ENCODE data around the gene UMOD. TPM values are rescaled to one million over a fixed set of nuclear protein-coding genes. Genes with fewer than 3 reads are reported as not detected.

UMOD gene
- total RNA-seq, result not detected in 2 replicates

DNA sequence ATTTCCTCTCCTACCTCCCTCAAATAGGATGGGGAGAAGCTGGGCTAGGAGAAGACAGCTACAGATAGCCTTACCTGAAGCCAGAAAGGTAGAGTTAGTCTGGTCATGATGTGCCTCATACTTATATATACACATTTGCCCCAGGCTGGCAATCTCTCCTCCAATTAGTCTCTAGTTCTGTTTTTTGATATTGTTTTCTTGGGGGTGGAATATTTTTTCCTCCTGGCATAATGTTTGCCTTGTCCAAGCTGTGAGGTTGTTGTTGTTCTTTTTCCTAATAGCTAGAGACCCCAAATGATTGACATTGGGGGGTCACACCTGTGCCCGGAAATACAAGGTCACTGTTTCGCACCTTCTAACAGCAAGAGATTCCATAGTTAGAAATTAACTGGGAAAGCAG is at the start of gene UMOD:
UMOD (minus strand) TSS at position 101 of the 400 bp plus-strand sequence. CDS start 1,978 bp downstream, outside the sequence.
- DNase-seq (ENCODE audit: low read depth in 2 of 2), result no peak

DNA sequence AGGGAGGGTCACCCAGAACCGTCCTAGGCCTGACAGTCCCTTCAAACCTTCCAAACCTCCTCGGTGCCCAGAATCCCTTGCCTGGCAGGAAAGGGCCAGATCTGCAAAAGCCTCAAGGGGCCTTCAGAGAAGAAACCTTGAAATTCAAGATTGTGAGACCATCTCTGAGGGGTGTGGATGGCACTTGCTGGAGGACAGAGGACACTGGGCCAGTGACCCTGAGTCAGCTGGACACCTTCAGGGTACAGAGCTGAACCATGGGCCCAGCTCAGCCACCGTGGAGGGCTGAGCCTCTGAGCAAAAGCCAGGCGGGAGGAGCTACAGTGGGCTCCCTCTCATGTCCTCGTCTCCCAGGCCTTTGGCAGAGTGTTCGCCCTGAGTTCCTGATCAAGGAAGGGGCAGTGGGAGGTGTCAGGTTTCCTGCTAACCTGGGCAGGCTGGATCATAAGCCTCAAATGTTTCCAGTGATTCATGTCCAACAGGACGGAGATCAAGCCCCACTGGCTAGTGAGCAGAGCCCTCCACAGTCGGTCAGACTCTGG is 49.0 kb upstream of the UMOD start:
- DNase-seq (ENCODE audit: low read depth in 2 of 2), result peak in 1 of 2 donors; percentile 18

DNA sequence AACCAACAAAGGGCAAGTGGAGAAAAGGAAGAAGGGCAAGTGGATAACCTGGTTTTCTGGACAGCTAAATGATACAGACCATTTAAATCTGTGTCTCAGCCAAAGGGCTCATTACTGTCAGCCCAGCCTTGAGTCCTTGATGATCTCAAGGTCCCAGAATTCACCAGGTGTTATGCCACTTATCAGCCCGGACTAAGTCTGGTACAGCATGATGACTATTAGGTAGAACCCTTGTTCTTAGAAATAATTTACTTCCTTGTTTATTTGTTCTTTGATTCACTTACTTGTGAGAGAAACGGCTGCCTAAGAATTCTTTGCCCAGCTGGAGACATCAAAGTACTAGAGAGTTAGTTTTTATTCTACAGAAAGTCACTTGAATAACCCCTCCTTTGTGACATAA is 48.6 kb upstream of the UMOD start:
- DNase-seq (ENCODE audit: low read depth in 2 of 2), result no peak

DNA sequence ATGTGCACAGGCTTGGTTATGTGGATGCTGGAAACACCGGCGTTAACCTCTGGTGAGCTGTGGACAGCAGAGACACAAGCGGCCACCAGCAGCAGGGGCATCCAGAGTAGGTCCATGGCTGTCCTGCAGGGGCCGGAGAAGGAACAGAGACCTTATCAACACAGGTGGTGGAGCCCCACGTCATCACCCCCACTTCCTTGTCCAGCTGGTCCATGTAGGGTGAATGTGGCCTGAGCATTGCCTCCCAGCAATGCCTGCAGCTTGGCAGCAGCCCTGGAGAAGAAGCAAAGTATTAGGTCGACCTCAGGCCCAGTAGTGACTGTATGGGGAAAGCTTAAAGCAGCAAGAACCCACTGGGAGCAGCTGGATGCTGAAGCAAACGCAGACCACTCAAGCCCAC is 46.7 kb upstream of the UMOD start:
- no peak for DNase-seq (ENCODE audit: low read depth in 2 of 2)

DNA sequence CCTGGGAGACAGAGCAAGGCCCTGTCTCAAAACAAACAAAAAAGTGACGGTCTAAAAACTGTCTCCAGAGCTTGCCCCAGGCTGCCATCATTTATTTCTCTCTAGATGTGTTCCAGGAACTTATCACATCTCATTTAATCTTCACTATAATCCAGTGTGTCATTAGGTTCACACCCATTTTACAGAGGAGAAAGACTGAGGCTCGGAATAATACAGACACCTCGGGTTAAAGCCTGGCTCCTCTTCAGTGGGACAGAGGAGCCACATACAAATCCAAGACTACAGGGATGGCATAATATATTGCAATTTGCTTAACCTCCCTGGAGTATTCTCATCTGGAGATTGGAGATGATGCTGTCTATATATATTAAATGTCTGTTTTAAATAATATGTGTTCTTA is 46.1 kb upstream of the UMOD start:
- no peak for DNase-seq (ENCODE audit: low read depth in 2 of 2)

DNA sequence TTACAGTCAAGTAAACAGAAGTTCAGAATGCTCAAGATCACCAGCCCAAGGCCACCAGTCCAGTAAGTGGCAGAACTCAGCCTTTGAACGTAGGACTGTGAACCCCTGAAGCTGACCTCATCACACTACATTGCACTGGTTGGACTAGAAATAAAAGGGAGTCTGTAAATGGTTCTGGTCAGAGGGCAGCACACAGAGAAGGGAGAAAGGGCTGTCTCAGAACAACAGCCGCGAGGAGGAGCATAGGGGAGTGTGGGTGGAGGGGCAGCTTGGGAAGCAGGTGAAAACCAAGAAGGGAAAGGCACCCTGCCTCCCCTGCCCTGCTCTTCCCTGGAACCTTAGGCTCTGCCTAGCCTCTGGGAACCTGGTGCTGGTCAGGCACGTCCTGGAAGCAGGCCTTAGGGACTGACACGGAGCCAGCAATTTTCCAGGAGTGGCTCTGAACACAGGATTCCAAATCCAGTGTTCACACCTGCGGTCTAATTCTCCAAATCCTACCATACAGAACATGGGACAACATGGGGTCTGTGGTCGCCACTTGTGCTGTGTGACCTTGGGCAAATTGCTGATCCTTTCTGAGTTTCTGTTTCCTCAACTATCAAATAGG is 45.1 kb upstream of the UMOD start:
- DNase-seq (ENCODE audit: low read depth in 2 of 2), result no peak

DNA sequence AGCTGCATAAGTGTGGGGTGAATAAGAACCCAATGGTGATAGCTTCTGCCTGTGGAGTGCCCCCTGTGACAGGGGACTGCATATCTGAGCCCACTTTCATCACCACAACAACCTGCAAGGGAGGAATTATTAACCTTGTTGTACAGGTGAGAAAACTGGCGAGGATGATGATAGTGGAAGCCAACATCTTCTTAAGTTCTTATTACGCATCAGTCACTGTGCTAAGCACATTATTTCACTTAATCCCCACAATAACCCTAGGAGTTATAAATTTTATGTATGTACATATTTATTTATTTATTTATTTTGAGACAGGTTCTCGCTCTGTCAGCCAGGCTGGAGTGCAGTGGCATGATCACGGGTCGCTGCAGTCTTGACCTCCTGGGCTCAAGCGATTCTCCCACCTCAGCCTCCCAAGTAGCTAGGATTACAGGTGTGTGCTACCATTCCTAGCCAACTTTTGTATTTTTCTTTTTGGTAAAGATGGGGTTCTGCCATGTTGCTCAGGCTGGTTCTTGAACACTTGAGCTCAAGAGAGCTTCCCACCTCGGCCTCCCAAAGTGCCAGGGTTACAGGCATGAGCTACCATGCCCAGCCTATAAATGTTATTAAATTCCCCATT is 44.4 kb upstream of the UMOD start:
- DNase-seq (ENCODE audit: low read depth in 2 of 2), result no peak

DNA sequence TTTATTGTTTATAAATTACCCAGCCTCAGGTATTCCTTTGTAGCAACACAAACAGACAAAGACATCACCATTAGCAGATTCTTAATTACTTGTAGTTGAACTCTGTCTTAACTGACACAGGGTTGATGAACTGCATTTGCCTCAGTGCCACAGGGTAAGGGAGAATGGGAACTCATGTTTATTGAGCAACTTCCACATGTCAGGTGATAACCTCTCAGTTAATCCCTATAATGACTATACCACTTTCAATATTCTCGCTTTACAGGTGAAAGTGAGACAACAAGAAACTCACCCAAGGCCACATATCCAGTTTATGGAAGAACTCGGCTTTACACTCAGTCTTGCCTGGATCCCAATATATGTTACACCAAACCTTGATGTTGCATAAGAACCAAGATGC is 43.4 kb upstream of the UMOD start:
- DNase-seq (ENCODE audit: low read depth in 2 of 2), result no peak

DNA sequence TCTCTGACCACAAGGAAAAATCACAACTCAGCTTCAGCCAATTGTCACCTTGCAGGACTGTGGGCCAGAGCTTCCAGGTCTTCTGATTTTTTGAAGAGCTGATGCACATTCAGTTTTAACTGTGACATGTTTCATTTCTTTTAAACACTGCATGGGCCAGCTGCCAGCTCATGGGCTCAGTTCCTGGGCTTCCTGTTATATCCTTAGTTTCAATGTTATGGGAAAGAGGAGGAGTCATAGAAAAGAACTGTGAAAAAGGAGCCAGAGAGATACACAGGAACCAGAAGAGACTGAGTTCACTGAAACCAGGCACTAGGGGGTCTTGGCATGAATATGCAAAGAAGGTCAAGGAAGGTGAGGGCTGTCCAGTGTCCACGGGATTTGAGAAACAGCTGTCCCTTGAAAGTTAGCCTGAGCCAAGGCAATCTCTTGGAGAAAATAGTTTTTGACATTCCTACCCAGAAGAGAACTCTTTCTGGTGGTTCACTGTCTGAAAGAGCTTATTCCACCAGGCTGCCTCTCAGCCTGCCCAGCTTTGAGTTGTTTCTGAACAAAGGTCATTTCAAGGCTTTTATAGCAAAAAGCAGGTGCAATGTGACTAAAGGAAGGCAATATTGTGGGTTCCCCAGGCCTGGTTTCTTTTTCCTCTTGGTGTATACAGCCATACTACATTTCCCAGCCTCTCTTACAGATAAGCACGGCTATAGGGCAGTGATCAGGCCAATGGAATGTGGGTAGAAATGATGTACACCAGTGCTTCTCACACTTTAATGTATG is 41.5 kb upstream of the UMOD start:
- peak in 1 of 2 donors; percentile 5 for DNase-seq (ENCODE audit: low read depth in 2 of 2)

DNA sequence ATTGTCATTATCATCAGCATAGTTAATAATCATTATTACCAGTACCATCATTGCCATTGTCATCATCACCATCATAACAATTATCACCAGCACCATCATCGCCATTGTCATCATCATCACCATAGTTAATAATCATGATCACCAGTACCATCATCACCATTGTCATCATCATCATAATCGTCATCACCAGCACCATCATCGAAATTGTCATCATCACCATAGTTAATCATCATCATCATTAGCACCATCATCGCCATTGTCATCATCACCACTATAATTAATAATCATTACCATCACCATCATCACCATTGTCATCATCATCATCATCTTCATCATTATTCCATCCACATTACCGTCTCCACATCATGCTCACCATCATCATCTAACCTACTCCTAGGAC is 38.5 kb upstream of the UMOD start:
- DNase-seq (ENCODE audit: low read depth in 2 of 2), result no peak

DNA sequence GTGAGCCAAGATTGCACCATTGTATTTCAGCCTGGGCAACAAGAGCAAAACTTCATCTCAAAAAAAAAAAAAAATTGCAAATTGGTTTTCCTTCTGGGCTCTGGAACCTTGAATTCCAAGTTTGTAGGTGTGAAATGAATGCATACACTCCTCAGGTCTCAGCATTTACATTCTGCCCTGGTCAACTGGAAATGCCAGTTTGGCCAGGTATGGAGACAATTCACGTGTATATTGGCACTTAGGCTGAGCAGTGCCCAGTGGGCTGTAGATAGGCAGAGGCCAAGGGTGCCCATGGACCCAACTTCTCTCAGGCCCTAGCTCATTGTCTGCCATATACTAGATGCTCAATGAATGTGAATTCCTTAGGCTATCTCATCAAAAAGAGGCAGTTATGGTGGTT is 36.3 kb upstream of the UMOD start:
- no peak for DNase-seq (ENCODE audit: low read depth in 2 of 2)

DNA sequence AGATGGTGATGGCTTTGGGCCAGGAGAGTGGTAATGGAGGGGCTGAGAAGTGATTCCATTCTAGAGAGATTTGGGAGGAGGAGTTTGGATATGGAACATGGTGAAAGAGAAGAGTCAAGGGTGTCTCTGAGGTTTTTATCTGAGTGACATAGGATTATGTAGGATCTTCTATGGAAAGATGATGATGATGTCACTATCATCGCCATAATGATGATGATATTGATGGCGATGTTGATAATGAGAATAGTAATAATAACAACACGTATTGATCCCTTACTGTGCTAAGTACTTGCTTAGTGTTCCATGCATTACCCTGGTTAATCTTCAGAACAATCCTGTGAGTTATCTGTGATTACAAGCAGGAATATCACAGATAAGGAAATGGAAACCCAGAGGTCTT is 35.5 kb upstream of the UMOD start:
- no peak for DNase-seq (ENCODE audit: low read depth in 2 of 2)

DNA sequence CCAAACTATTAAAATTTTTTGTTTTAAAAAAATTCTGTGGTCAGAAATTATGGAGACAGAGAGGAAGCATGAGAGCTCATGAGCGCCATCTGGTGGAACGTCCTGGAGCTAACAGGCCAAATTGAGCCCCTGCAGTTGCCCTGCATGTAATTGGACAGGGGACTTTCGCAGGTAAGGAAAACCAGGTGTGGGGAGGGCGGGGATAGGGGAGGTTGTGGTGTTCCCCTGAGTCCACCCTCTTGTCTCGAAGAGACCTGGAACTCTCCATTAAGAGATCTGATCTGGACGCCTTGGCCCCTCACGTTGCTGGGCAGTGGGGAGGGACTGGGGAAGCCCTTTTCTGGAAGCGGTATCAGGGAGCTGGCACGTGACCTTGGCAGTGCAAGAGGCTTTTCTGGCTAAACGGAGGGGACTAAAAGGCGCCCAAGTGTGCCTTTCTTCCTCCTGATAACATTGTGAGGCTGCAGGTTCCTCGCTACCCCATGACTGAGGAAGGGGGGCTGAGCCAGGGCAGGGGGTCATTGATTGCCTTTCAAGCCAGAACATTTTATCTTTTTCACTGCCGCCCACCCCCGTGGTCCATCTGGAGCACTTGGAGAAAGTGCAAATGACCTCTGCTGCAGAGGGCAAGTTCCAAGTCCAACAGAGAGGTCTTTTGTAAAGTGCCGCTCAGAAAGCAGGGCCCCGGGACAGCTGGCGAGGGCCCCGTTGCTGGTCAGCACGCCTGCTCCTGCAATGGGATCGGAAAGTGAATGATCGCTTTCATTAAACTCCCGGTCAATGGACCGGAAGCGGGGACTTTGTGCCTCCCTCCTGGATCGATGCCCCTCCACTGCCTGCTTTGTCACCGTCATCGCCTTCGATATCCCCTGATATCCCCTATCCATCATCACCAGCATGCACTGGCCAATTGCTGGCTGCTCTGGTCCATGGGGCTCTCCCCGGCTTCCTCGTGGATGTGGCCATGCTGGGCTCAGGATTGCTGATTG is 33.6 kb upstream of the UMOD start:
- DNase-seq (ENCODE audit: low read depth in 2 of 2), result peak; percentile 31 to 45

DNA sequence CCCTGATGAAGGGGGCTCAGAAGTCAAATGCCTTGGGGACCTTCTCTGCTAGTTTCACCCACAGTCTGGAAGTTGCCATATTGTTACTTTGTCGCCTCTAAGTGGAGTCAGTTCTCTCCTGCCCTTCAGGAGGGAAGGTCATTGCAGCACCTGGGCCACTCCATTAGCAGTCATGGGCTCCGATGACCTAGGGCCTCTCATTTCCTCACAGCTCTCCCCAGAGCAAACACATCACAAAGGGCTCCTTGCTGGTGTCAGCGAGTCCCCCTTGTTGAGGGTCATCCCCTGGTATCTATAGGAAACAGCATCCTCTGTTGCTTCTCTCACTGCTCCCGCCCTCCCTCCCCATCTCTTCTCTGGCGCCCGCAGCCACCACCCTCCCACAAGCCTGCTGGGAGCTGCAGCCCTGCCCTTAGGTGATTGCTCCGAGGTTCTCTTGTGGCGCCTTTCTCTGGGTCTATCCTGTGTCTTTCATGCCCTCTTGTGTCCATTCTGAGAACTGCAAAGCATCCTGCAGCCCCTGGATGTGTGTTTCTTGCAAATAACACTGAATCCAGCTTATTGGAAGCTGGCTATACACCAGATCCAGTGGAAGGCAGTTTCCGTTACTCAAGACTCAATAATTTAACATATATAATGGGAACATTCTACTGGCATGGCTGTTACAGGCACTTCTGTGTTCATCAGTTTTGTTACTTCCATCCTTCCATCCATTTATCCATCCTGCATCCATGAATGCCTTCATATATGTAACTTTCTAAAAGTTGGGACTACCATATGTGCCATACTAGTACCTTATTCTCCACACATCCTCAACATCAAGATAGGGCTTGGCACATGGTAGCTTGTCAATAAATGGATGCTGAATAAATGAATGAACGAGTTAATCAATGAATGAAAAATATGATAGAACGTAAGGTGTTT is 30.9 kb upstream of the UMOD start:
- DNase-seq (ENCODE audit: low read depth in 2 of 2), result peak; percentile 65 to 67

DNA sequence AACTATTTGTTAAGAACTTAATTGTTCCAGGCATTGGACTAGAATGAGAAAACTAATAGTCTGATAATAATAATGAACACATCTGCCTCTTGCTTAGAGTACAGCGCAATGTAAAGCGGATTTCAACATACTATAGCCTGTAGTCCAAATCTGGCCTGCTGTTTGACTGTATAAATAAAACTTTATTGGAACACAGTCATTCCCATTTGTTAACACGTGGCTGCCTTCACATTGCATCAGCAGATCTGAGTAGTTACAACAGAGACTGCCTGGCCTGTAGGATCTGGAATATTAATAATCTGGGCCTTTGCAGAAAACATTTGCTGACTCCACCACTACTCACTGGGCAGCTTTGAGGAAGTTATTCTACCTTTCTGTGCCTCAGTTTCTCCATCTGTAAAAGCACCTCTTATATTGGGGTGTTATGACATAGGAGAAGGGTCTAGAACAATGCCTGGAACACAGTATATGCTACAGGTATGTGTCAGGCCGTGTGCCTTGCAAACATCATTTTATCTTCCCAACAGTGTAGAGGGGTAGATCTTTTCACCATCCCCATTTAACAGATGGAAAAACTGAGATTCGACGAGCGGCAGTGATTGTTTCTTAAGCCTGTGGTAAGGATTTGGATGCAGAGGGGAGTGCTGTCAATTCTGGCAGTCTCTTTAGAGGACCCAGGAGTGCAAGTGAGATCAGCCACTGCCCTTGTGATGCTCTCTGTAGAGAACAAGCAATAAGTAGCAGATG is 29.9 kb upstream of the UMOD start:
- DNase-seq (ENCODE audit: low read depth in 2 of 2), result no peak

DNA sequence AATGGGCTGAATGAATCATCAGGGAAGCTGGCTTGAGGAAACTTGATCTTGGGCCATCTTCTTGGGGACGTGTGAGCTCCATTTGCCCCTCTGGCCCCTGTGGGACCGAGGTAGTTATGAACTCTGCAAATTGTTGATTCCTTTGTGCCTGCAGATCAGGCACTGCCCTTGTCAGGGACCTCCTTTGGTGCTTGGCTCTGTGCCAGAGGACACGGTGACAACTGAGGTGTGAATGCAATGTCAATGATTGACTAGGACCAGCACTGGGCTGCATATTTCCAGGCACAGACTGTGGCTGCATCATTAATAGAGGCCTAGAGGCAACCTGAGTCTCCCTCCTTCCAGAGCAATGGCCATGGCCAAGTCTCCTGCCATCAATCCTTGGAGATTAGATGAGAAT is 28.3 kb upstream of the UMOD start:
- DNase-seq (ENCODE audit: low read depth in 2 of 2), result no peak

DNA sequence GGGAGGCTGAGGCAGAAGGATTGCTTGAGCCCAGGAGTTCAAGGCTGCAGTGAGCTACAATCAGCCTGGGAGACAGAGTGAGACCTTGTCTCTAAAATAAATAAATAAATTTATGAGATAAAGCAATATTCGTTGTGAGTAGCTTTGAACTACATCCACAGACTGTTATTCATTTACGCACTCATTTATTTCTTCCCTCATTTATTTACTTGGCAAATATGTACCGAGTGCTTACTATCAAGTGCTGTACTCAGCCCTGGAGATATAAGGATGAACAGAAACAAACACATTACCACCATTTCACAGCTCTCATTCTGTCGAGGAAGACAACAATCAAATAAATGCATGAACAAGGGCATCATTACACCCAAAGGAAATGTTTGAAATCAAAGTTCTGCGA is 24.7 kb upstream of the UMOD start:
- DNase-seq (ENCODE audit: low read depth in 2 of 2), result no peak

DNA sequence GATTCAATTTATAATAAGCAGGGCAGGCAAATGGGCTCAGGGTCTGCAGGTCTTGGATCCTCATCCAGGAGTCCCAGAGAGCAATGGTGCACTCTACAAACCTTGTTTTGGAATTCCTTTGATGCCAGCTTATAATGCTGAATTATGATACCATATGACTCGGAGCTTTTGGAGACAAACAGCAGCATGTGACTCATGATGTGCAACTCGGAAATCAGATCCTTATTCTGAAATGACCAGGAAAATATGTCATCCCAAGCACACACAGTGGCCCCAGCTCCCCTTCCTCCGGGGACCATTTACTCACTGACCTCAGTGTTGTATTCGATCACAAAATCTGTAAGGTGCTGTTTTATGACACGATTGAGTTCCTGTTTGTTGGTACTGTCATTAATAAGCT is 20.2 kb upstream of the UMOD start:
- DNase-seq (ENCODE audit: low read depth in 2 of 2), result no peak

DNA sequence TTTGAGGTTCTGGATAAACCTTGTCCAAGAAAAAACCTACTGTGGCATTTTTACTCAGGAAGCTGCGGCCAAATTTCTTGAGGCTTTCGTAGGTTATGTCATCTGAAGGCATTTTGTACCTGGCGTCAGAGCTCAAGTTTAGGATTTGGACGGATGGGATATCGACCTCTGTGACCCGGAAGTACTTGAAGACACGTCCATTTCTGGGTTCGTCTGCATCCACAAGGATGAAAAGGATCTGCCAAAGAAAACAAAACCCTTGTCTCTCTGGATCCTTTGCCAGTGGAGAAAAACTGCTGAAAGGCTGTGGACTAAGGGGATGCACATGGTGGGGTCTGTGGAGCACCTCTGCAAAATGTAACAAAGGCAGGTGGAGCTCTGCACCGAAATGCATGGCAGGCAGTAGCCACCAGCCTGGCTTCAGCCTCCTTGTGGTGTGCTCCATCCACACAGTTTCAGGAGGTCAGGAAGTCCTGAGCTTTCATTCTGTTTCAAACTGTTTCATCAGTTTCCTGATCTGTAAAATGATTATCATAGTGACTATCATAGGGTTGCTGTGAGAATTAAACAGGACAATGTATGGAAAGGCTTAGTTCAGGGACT is 17.0 kb upstream of the UMOD start:
- DNase-seq (ENCODE audit: low read depth in 2 of 2), result no peak
